ENCODE results near the gene COL7A1.

Gene COL7A1

GRCh38 chr3:48565591-48566400 is 29.3 kb downstream of the COL7A1 start:
- H3K27ac ChIP-seq (ENCODE audit: low read length) = no peak overlapping the region
- H3K9me3 ChIP-seq (ENCODE audit: insufficient read depth, low read length, severe bottlenecking) = no peaks in the 10 kb centered on the region
- H3K36me3 ChIP-seq (ENCODE audit: insufficient read depth, low read length) = no peaks in the 10 kb centered on the region
- H3K27me3 ChIP-seq (ENCODE audit: insufficient read depth, low read length, poor library complexity) = no peaks in the 10 kb centered on the region
- TF ChIP-seq, protein P1, sequence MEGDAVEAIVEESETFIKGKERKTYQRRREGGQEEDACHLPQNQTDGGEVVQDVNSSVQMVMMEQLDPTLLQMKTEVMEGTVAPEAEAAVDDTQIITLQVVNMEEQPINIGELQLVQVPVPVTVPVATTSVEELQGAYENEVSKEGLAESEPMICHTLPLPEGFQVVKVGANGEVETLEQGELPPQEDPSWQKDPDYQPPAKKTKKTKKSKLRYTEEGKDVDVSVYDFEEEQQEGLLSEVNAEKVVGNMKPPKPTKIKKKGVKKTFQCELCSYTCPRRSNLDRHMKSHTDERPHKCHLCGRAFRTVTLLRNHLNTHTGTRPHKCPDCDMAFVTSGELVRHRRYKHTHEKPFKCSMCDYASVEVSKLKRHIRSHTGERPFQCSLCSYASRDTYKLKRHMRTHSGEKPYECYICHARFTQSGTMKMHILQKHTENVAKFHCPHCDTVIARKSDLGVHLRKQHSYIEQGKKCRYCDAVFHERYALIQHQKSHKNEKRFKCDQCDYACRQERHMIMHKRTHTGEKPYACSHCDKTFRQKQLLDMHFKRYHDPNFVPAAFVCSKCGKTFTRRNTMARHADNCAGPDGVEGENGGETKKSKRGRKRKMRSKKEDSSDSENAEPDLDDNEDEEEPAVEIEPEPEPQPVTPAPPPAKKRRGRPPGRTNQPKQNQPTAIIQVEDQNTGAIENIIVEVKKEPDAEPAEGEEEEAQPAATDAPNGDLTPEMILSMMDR (IDR thresholded peaks at IDR 0.05; ENCODE audit: borderline replicate concordance, extremely low read depth, low read length, poor library complexity, severe bottlenecking) = no peak
- no peak for TF ChIP-seq EZH2 (IDR thresholded peaks at IDR 0.05; ENCODE audit: borderline replicate concordance, low read depth, low read length, severe bottlenecking)
- no peak overlapping the region for H2AFZ ChIP-seq (ENCODE audit: low read depth, low read length)
- no peaks in the 10 kb centered on the region for H3K4me1 ChIP-seq (ENCODE audit: insufficient read depth, low read length)
- no peaks in the 10 kb centered on the region for H3K79me2 ChIP-seq (ENCODE audit: insufficient read depth, low read length)
- no peak overlapping the region for H3K4me3 ChIP-seq (ENCODE audit: low read depth in 1 of 2, low read length in 2 of 2)
- no peak for DNase-seq
- ATAC-seq (ENCODE audit: insufficient read depth, low read depth) = no peak
- no peak overlapping the region for H3K9ac ChIP-seq (ENCODE audit: low read depth, low read length)
- no peak overlapping the region for H3K4me2 ChIP-seq (ENCODE audit: insufficient read depth, low read length)
- no peaks in the 10 kb centered on the region for H4K20me1 ChIP-seq (ENCODE audit: insufficient read depth, low read length)

GRCh38 chr3:48565186-48565585 is 29.9 kb downstream of the COL7A1 start:
- Histone ChIP-seq H3K9ac (ENCODE audit: low read depth, low read length) (no peak overlapping the region), H3K4me3 (ENCODE audit: low read depth in 1 of 2, low read length in 2 of 2) (no peak overlapping the region), H3K27me3 (ENCODE audit: insufficient read depth, low read length, poor library complexity) (no peaks in the 10 kb centered on the region), H3K4me2 (ENCODE audit: insufficient read depth, low read length) (no peak overlapping the region), H3K79me2 (ENCODE audit: insufficient read depth, low read length) (no peaks in the 10 kb centered on the region), H4K20me1 (ENCODE audit: insufficient read depth, low read length) (no peaks in the 10 kb centered on the region), H3K36me3 (ENCODE audit: insufficient read depth, low read length) (no peaks in the 10 kb centered on the region), H2AFZ (ENCODE audit: low read depth, low read length) (no peak overlapping the region), H3K9me3 (ENCODE audit: insufficient read depth, low read length, severe bottlenecking) (no peaks in the 10 kb centered on the region), H3K27ac (ENCODE audit: low read length) (no peak overlapping the region), H3K4me1 (ENCODE audit: insufficient read depth, low read length) (no peaks in the 10 kb centered on the region)
- no peak for ATAC-seq (ENCODE audit: insufficient read depth, low read depth)
- no peak for DNase-seq
- TF ChIP-seq, protein P1 (IDR thresholded peaks at IDR 0.05; ENCODE audit: borderline replicate concordance, extremely low read depth, low read length, poor library complexity, severe bottlenecking) = no peak
- TF ChIP-seq EZH2 (IDR thresholded peaks at IDR 0.05; ENCODE audit: borderline replicate concordance, low read depth, low read length, severe bottlenecking) = no peak

- Histone ChIP-seq H3K9ac (ENCODE audit: low read depth, low read length) (no peak overlapping the region), H3K4me2 (ENCODE audit: insufficient read depth, low read length) (no peak overlapping the region)
These were observed 30.5 kb downstream of the COL7A1 start for GRCh38 chr3:48564667-48565066.

More at GRCh38 chr3:48564667-48565066, 30.5 kb downstream of the COL7A1 start:
- Histone ChIP-seq H3K4me1 (ENCODE audit: insufficient read depth, low read length) (no peaks in the 10 kb centered on the region), H3K4me3 (ENCODE audit: low read depth in 1 of 2, low read length in 2 of 2) (no peak overlapping the region), H4K20me1 (ENCODE audit: insufficient read depth, low read length) (no peaks in the 10 kb centered on the region), H3K79me2 (ENCODE audit: insufficient read depth, low read length) (no peaks in the 10 kb centered on the region), H3K36me3 (ENCODE audit: insufficient read depth, low read length) (no peaks in the 10 kb centered on the region), H3K27ac (ENCODE audit: low read length) (no peak overlapping the region), H2AFZ (ENCODE audit: low read depth, low read length) (no peak overlapping the region), H3K27me3 (ENCODE audit: insufficient read depth, low read length, poor library complexity) (no peaks in the 10 kb centered on the region), H3K9me3 (ENCODE audit: insufficient read depth, low read length, severe bottlenecking) (no peaks in the 10 kb centered on the region)
- ATAC-seq (ENCODE audit: insufficient read depth, low read depth) (no peak), DNase-seq (no peak)
- TF ChIP-seq, protein P1 (IDR thresholded peaks at IDR 0.05; ENCODE audit: borderline replicate concordance, extremely low read depth, low read length, poor library complexity, severe bottlenecking) = no peak
- TF ChIP-seq EZH2 (IDR thresholded peaks at IDR 0.05; ENCODE audit: borderline replicate concordance, low read depth, low read length, severe bottlenecking) = no peak
